Measurements from ENCODE around the gene BATF2. TPM values are rescaled to one million over a fixed set of nuclear protein-coding genes. Genes with fewer than 3 reads are reported as not detected.

Gene BATF2
- total and polyA plus RNA-seq, 9 of the 15 experiments (the other 6 are each of a cell fraction or from before 2014, with no cell fraction given), result 1.7 to 8.9 (median 6.4) TPM

DNA sequence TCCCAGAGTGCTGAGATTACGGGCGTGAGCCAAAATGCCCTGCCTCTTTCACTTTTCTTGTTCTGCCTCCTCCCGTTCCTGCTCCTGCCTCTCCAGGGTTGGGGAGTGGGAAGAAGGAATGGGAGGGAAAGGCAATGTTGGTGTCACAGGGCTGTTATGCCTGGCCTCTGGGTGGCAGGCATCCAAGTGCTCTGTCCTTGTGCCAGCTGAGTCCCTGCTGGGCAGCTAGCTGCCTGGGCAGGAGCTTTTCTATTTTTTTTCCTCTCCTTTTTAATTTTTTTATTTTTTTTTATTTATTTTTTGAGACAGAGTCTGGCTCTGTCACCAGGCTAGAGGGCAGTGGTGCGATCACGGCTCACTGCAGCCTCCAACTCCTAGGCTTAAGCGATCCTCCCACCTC is 40.2 kb upstream of the BATF2 start:
- Histone ChIP-seq H3K9ac (ENCODE audit: insufficient read depth in 1 of 2, low read depth in 2 of 2, low read length in 2 of 2) (no peak overlapping the region), H3K9me1 (ENCODE audit: control insufficient read depth, insufficient read depth, low read length) (no peaks in the 10 kb centered on the region), H3K79me2 (ENCODE audit: control insufficient read depth, insufficient read depth, low read length) (peaks cover 7% of the 10 kb centered on the region; the same call in 2 of the 3 replicates), H2AFZ (ENCODE audit: low read depth, low read length) (no peak overlapping the region), H3K36me3 (ENCODE audit: control insufficient read depth, insufficient read depth, low read length) (peaks cover 24% of the 10 kb centered on the region; the same call in 1 of the 3 replicates), H3K4me2 (ENCODE audit: insufficient read depth, low read length) (no peak overlapping the region), H3K4me3 (no peak overlapping the region), H3K4me1 (replicated peaks in 1 of 2; ENCODE audit: control insufficient read depth in 2 of 2, insufficient read depth in 2 of 2, low read length in 2 of 2) (peaks cover 5 to 25% of the 10 kb centered on the region in 2 experiments; a peak in 4 of 5 replicates), H3K27ac (ENCODE audit: extremely low read depth, low read depth, low read length) (no peak overlapping the region), H3K9me3 (replicated peaks; ENCODE audit: control insufficient read depth, insufficient read depth, low read depth, low read length) (no peaks in the 10 kb centered on the region), H4K20me1 (replicated peaks; ENCODE audit: control insufficient read depth, insufficient read depth, low read length) (no peaks in the 10 kb centered on the region), H3K27me3 (ENCODE audit: control insufficient read depth in 2 of 2, insufficient read depth in 2 of 2, low read length in 2 of 2) (no peaks in the 10 kb centered on the region)
- WGBS (ENCODE audit: insufficient coverage, low coverage, missing lambda C conversion rate), result 91% methylated on average over 6 of the region's 6 CpGs
- ATAC-seq, result no peak
- BruUV-seq (replicated peaks), result no TSS peak
- no peak for TF ChIP-seq ZNF589 (CRISPR knock-in tag; IDR thresholded peaks at IDR 0.05; ENCODE audit: low read depth)
- no peak for TF ChIP-seq ZNF140 (CRISPR knock-in tag; IDR thresholded peaks at IDR 0.05)
- TF ChIP-seq, protein P1, sequence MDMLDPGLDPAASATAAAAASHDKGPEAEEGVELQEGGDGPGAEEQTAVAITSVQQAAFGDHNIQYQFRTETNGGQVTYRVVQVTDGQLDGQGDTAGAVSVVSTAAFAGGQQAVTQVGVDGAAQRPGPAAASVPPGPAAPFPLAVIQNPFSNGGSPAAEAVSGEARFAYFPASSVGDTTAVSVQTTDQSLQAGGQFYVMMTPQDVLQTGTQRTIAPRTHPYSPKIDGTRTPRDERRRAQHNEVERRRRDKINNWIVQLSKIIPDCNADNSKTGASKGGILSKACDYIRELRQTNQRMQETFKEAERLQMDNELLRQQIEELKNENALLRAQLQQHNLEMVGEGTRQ (CRISPR knock-in tag; IDR thresholded peaks at IDR 0.05), result no peak
- TF ChIP-seq CC2D1A (IDR thresholded peaks at IDR 0.05), result no peak
- TF ChIP-seq, protein P2, sequence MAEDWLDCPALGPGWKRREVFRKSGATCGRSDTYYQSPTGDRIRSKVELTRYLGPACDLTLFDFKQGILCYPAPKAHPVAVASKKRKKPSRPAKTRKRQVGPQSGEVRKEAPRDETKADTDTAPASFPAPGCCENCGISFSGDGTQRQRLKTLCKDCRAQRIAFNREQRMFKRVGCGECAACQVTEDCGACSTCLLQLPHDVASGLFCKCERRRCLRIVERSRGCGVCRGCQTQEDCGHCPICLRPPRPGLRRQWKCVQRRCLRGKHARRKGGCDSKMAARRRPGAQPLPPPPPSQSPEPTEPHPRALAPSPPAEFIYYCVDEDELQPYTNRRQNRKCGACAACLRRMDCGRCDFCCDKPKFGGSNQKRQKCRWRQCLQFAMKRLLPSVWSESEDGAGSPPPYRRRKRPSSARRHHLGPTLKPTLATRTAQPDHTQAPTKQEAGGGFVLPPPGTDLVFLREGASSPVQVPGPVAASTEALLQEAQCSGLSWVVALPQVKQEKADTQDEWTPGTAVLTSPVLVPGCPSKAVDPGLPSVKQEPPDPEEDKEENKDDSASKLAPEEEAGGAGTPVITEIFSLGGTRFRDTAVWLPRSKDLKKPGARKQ (CRISPR knock-in tag; IDR thresholded peaks at IDR 0.05), result no peak
- no peak for TF ChIP-seq TCF7L2 (IDR thresholded peaks at IDR 0.05; ENCODE audit: low read depth, low read length)
- TF ChIP-seq ETV6 (IDR thresholded peaks at IDR 0.05; ENCODE audit: borderline replicate concordance in 1 of 2, low read depth in 2 of 2, low read length in 1 of 2), result no peak
- TF ChIP-seq ETV6 (CRISPR knock-in tag; IDR thresholded peaks at IDR 0.05; ENCODE audit: borderline replicate concordance), result no peak
- TF ChIP-seq, protein P3, sequence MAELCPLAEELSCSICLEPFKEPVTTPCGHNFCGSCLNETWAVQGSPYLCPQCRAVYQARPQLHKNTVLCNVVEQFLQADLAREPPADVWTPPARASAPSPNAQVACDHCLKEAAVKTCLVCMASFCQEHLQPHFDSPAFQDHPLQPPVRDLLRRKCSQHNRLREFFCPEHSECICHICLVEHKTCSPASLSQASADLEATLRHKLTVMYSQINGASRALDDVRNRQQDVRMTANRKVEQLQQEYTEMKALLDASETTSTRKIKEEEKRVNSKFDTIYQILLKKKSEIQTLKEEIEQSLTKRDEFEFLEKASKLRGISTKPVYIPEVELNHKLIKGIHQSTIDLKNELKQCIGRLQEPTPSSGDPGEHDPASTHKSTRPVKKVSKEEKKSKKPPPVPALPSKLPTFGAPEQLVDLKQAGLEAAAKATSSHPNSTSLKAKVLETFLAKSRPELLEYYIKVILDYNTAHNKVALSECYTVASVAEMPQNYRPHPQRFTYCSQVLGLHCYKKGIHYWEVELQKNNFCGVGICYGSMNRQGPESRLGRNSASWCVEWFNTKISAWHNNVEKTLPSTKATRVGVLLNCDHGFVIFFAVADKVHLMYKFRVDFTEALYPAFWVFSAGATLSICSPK (IDR thresholded peaks at IDR 0.05; ENCODE audit: borderline replicate concordance), result no peak
- no peak for FAIRE-seq
- POLR2A ChIA-PET, result interaction anchor here (0.9 kb wide), 1 partner anchor 76 kb away, joined by 3 read pairs; no protein-coding TSS in a partner anchor
- in situ Hi-C loops (cut with MboI) (no loop called here), intact Hi-C loops (cut with micrococcal nuclease) (no loop called here)
- DNase-seq (ENCODE audit: extremely low read depth in 1 of 4, low spot score in 3 of 4), result no peak
- CTCF ChIA-PET (ENCODE audit: low intra/inter-chr PET ratio), result no interaction called here
